Stimulated activated CD8-positive, alpha-beta memory T cell treated with anti-CD3 and anti-CD28 coated beads, Interleukin-12 subunit alpha, Interleukin-12 subunit beta, amount 100 ng/mL, for 4 hours (primary cell): ENCODE data around the gene ACTR2.
"Not testable (repeated sequence)": the region's sequence is repeated elsewhere in the genome, so short reads cannot be mapped to it uniquely, and the experiment has no call there.

Experiments used
- DNase-seq: peaks from one replicate; pipeline ENCODE4 v3.0.0-alpha.2; 2020; ENCODE audit warnings: low read depth

ACTR2 gene

GRCh38 chr2:65228263-65228750 is 676 bp downstream of the ACTR2 start:
- no peak for DNase-seq

GRCh38 chr2:65231121-65231520 is 3.5 kb downstream of the ACTR2 start:
- DNase-seq, result no peak

GRCh38 chr2:65231892-65232477 is 4.4 kb downstream of the ACTR2 start:
- DNase-seq, result no peak

GRCh38 chr2:65232636-65233035 is 5.0 kb downstream of the ACTR2 start:
- DNase-seq, result no peak

- no peak for DNase-seq
Measured at GRCh38 chr2:65240657-65241056, 13.0 kb downstream of the ACTR2 start.

GRCh38 chr2:65244452-65244851 is 16.8 kb downstream of the ACTR2 start:
- not testable (repeated sequence) for DNase-seq

- no peak for DNase-seq
Measured at GRCh38 chr2:65252640-65253039, 25.0 kb downstream of the ACTR2 start.

- no peak for DNase-seq
Measured at GRCh38 chr2:65255356-65255755, 27.7 kb downstream of the ACTR2 start.

- no peak for DNase-seq
Measured at GRCh38 chr2:65256054-65256453, 28.4 kb downstream of the ACTR2 start.

- DNase-seq, result not testable (repeated sequence)
Measured at GRCh38 chr2:65257866-65258265, 30.2 kb downstream of the ACTR2 start.

- DNase-seq, result no peak
Measured at GRCh38 chr2:65261676-65262075, 34.0 kb downstream of the ACTR2 start.

GRCh38 chr2:65263262-65263661 is 35.6 kb downstream of the ACTR2 start:
- no peak for DNase-seq

GRCh38 chr2:65263986-65264385 is 36.4 kb downstream of the ACTR2 start:
- DNase-seq, result no peak

GRCh38 chr2:65264821-65265670 is 37.4 kb downstream of the ACTR2 start:
- no peak for DNase-seq

- DNase-seq, result no peak
Measured at GRCh38 chr2:65265671-65266045, 38.0 kb downstream of the ACTR2 start.

- no peak for DNase-seq
Measured at GRCh38 chr2:65267008-65267407, 39.4 kb downstream of the ACTR2 start.

- no peak for DNase-seq
Measured at GRCh38 chr2:65268957-65269356, 41.3 kb downstream of the ACTR2 start.

GRCh38 chr2:65273344-65273743 is 45.7 kb downstream of the ACTR2 start:
- DNase-seq, result no peak

- no peak for DNase-seq
Measured at GRCh38 chr2:65275141-65275915, 47.7 kb downstream of the ACTR2 start.

GRCh38 chr2:65276609-65277008 is 49.0 kb downstream of the ACTR2 start:
- DNase-seq, result no peak

GRCh38 chr2:65277118-65277517 is 49.5 kb downstream of the ACTR2 start:
- no peak for DNase-seq

- no peak for DNase-seq
Measured at GRCh38 chr2:65277791-65278483, 50.3 kb downstream of the ACTR2 start.
